PC-3 (cell line): Measurements from ENCODE around the gene COL10A1. TPM values are rescaled to one million over a fixed set of nuclear protein-coding genes. Genes with fewer than 3 reads are reported as not detected.

Experiments used
- ATAC-seq: fragments of 200-7000 bp; cut with Tn5 transposase; 2 replicates; pipeline ENCODE4 v1.9.1; 2020; ENCODE audit warnings: mild to moderate bottlenecking, moderate library complexity
- BruUV-seq: library from RNA; stranded (reverse); fragments of 400-500 nt; replicated peaks from 2 replicates; lab custom pipeline; 2021; lab: Mats Ljungman, UMichigan
- CTCF ChIA-PET: fragments of 300-600 bp; sonication (Branson Sonifier 250); formaldehyde crosslinking; loops from one replicate; lab custom pipeline; 2022; ENCODE audit warnings: antibody characterized with exemption; lab: Charles Lee
- POLR2A ChIA-PET: fragments of 300-600 bp; sonication (Branson Sonifier 250); formaldehyde crosslinking; loops from one replicate; lab custom pipeline; 2022; ENCODE audit warnings: antibody characterized with exemption; ENCODE audit not compliant: unreplicated experiment; lab: Charles Lee
- DNase-seq: peaks from one replicate; pipeline ENCODE4 v3.0.0-alpha.2; 2015
- H2AFZ ChIP-seq: fragments of 300-600 bp; sonication (generic); 2 replicates; pipeline ENCODE4 v1.6.0; 2016; ENCODE audit warnings: antibody characterized with exemption, low read length
- H3F3A ChIP-seq: fragments of 300-600 bp; sonication (generic); one replicate; pipeline ENCODE4 v1.6.0; 2017; ENCODE audit warnings: antibody characterized with exemption, low read length, control low read depth, mild to moderate bottlenecking; ENCODE audit not compliant: unreplicated experiment
- H3K27ac ChIP-seq: fragments of 300-600 bp; sonication (generic); 2 replicates; pipeline ENCODE4 v1.5.1; 2016; ENCODE audit warnings: mild to moderate bottlenecking, low read length
- H3K27me3 ChIP-seq: fragments of 300-600 bp; sonication (generic); 2 replicates; pipeline ENCODE4 v1.6.1; 2016; ENCODE audit warnings: low read length, mixed read lengths
- H3K36me3 ChIP-seq: fragments of 300-600 bp; sonication (generic); 2 replicates; pipeline ENCODE4 v1.6.1; 2016; ENCODE audit warnings: low read depth, mixed run types, low read length, mixed read lengths
- H3K4me1 ChIP-seq: fragments of 300-600 bp; sonication (generic); 2 replicates; pipeline ENCODE4 v1.5.1; 2016; ENCODE audit warnings: low read length; ENCODE audit not compliant: insufficient read depth
- H3K4me2 ChIP-seq: fragments of 300-600 bp; sonication (generic); 2 replicates; pipeline ENCODE4 v1.6.0; 2016; ENCODE audit warnings: low read length
- H3K4me3 ChIP-seq: fragments of 300-600 bp; sonication (generic); 2 replicates; pipeline ENCODE4 v1.5.1; 2016; ENCODE audit warnings: mild to moderate bottlenecking, low read length, mixed read lengths
- H3K79me2 ChIP-seq: fragments of 300-600 bp; sonication (generic); 2 replicates; pipeline ENCODE4 v1.6.1; 2017; ENCODE audit warnings: low read length, mixed read lengths
- H3K9ac ChIP-seq: fragments of 300-600 bp; sonication (generic); 2 replicates; pipeline ENCODE4 v1.6.0; 2016; ENCODE audit warnings: mild to moderate bottlenecking, low read length
- H3K9me2 ChIP-seq: fragments of 300-600 bp; sonication (generic); replicated peaks from 2 replicates; pipeline ENCODE4 v1.6.1; 2016; ENCODE audit warnings: mixed run types, low read length, mixed read lengths
- H3K9me3 ChIP-seq: fragments of 300-600 bp; sonication (generic); 2 replicates; pipeline ENCODE4 v1.6.1; 2016; ENCODE audit warnings: low read length, mixed read lengths
- H4K20me1 ChIP-seq: fragments of 300-600 bp; sonication (generic); 2 replicates; pipeline ENCODE4 v1.6.1; 2016; ENCODE audit warnings: low read length, mixed read lengths
- CTCF ChIP-seq: fragments of 300-600 bp; sonication (generic); conservative IDR thresholded peaks from 2 replicates; pipeline ENCODE4 v1.5.1; 2017; ENCODE audit warnings: antibody characterized with exemption, low read depth, mild to moderate bottlenecking, low read length
- EZH2 ChIP-seq: fragments of 300-600 bp; sonication (generic); IDR thresholded peaks from one replicate; pipeline ENCODE4 v1.6.1; 2017; ENCODE audit warnings: antibody characterized with exemption, mild to moderate bottlenecking, low read length; ENCODE audit not compliant: unreplicated experiment
- EZH2phosphoT487 ChIP-seq: fragments of 300-600 bp; sonication (generic); IDR thresholded peaks from 2 replicates; pipeline ENCODE4 v1.6.1; 2018; ENCODE audit warnings: mild to moderate bottlenecking, antibody characterized with exemption, low read length, borderline replicate concordance
- intact Hi-C: fragments of 100-400 bp; cut with micrococcal nuclease; formaldehyde crosslinking; loops from 2 replicates; pipeline ENCODE4 v1.9.0; 2023
- total RNA-seq: library from RNA; depleted of rRNA; stranded (reverse); fragments of >200 nt; gene quantifications from 2 replicates; pipeline ENCODE4 v1.2.3, GENCODE V29; 2014

Gene COL10A1
- total RNA-seq, 1 experiment from 2014 or later, result not detected

GRCh38 chr6:116154887-116155286 lies 29.0 kb upstream of the COL10A1 start:
- DNase-seq, result no peak
- Histone ChIP-seq H3F3A (no peaks in the 10 kb centered on the region), H4K20me1 (no peaks in the 10 kb centered on the region), H3K27ac (no peak overlapping the region), H3K79me2 (no peaks in the 10 kb centered on the region), H3K36me3 (no peaks in the 10 kb centered on the region), H3K4me2 (no peak overlapping the region), H3K4me1 (no peaks in the 10 kb centered on the region), H3K9ac (no peak overlapping the region), H3K27me3 (no peaks in the 10 kb centered on the region), H3K4me3 (no peak overlapping the region), H3K9me3 (no peaks in the 10 kb centered on the region), H2AFZ (no peak overlapping the region), H3K9me2 (no peaks in the 10 kb centered on the region)
- intact Hi-C loops, result no loop called here
- no peak for TF ChIP-seq CTCF
- no peak for TF ChIP-seq EZH2phosphoT487
- no peak for TF ChIP-seq EZH2
- CTCF ChIA-PET, result no interaction called here
- POLR2A ChIA-PET, result no interaction called here
- no peak for ATAC-seq
- BruUV-seq, result no TSS peak

GRCh38 chr6:116152620-116153019 lies 26.7 kb upstream of the COL10A1 start:
- Histone ChIP-seq H3K9me3 (no peaks in the 10 kb centered on the region), H3F3A (no peaks in the 10 kb centered on the region), H3K27ac (no peak overlapping the region), H3K27me3 (no peaks in the 10 kb centered on the region), H3K4me3 (no peak overlapping the region), H4K20me1 (no peaks in the 10 kb centered on the region), H3K36me3 (no peaks in the 10 kb centered on the region), H3K4me1 (no peaks in the 10 kb centered on the region), H2AFZ (no peak overlapping the region), H3K4me2 (no peak overlapping the region), H3K9me2 (no peaks in the 10 kb centered on the region), H3K79me2 (no peaks in the 10 kb centered on the region), H3K9ac (no peak overlapping the region)
- no peak for TF ChIP-seq EZH2
- TF ChIP-seq EZH2phosphoT487, result no peak
- TF ChIP-seq CTCF, result no peak
- no TSS peak for BruUV-seq
- DNase-seq (no peak), ATAC-seq (no peak)
- CTCF ChIA-PET, result no interaction called here
- intact Hi-C loops, result no loop called here
- POLR2A ChIA-PET, result no interaction called here

- ATAC-seq, result no peak
- no peaks in the 10 kb centered on the region for H4K20me1 ChIP-seq
- no TSS peak for BruUV-seq
- H3K27me3 ChIP-seq, result no peaks in the 10 kb centered on the region
- intact Hi-C loops, result no loop called here
- H3K27ac ChIP-seq, result no peak overlapping the region
- no peak overlapping the region for H3K9ac ChIP-seq
- H3K4me1 ChIP-seq, result no peaks in the 10 kb centered on the region
- H3K9me2 ChIP-seq, result no peaks in the 10 kb centered on the region
- no peaks in the 10 kb centered on the region for H3K9me3 ChIP-seq
- ChIA-PET CTCF (no interaction called here), POLR2A (no interaction called here)
- H3K36me3 ChIP-seq, result no peaks in the 10 kb centered on the region
- TF ChIP-seq EZH2 (no peak), CTCF (no peak), EZH2phosphoT487 (no peak)
- no peaks in the 10 kb centered on the region for H3K79me2 ChIP-seq
- H3F3A ChIP-seq, result no peaks in the 10 kb centered on the region
- DNase-seq, result no peak
- no peak overlapping the region for H3K4me2 ChIP-seq
- H3K4me3 ChIP-seq, result no peak overlapping the region
- H2AFZ ChIP-seq, result no peak overlapping the region
Measured at GRCh38 chr6:116145803-116146675, 20.1 kb upstream of the COL10A1 start.
